Measurements from ENCODE around the gene ATP9B. TPM values are rescaled to one million over a fixed set of nuclear protein-coding genes. Genes with fewer than 3 reads are reported as not detected.

ATP9B gene
- total RNA-seq = 10 to 100 TPM; 29.1 to 38.1 TPM
- 12.4 TPM for polyA plus RNA-seq (2013, experiment 1 of 2)
- polyA plus RNA-seq (2013, experiment 2 of 2) = 14.3 TPM
- long read RNA-seq, experiment 1, full-length matches to known transcripts = 2 of 8 reads
- long read RNA-seq, experiment 1, partial matches to known transcripts = 2 of 8 reads
- long read RNA-seq, experiment 1, other reads (novel, unspliced or antisense) = 4 of 8 reads
- long read RNA-seq, experiment 2, full-length matches to known transcripts = 21 of 53 reads
- long read RNA-seq, experiment 2, partial matches to known transcripts = 10 of 53 reads
- long read RNA-seq, experiment 2, other reads (novel, unspliced or antisense) = 22 of 53 reads
- long read RNA-seq, experiment 3, full-length matches to known transcripts = 55 of 95 reads
- long read RNA-seq, experiment 3, partial matches to known transcripts = 5 of 95 reads
- long read RNA-seq, experiment 3, other reads (novel, unspliced or antisense) = 35 of 95 reads
- long read RNA-seq, experiment 4, partial matches to known transcripts = 1 of 4 reads
- long read RNA-seq, experiment 4, other reads (novel, unspliced or antisense) = 2 of 4 reads

- no peaks in the 10 kb centered on the region for H3K36me3 ChIP-seq (ENCODE audit: control insufficient read depth, insufficient read depth, low read length)
- peak within 1 kb of the TSS; percentile 93 for H3K4me3 ChIP-seq (ENCODE audit: low read length)
- peaks cover 5% of the 10 kb centered on the region for H3K27me3 ChIP-seq (ENCODE audit: control insufficient read depth, insufficient read depth, low read length, poor library complexity, severe bottlenecking)
- peak; percentile 99 for DNase-seq
- Mint-ChIP-seq H3K27me3 (ENCODE audit: insufficient read depth) (peaks cover 31% of the 10 kb centered on the region), H3K4me1 (peaks cover 6% of the 10 kb centered on the region), H3K9me3 (peaks cover 59% of the 10 kb centered on the region), H3K36me3 (ENCODE audit: low read depth) (peaks cover 29% of the 10 kb centered on the region), H3K27ac (peak within 1 kb of the TSS; percentile 93), H3K4me3 (peak within 1 kb of the TSS; percentile 78)
- H3K4me1 ChIP-seq (ENCODE audit: control insufficient read depth, insufficient read depth, low read length) = no peaks in the 10 kb centered on the region
- H3K27ac ChIP-seq (ENCODE audit: low read depth, low read length) = peak within 1 kb of the TSS; percentile 89
- peaks cover 25% of the 10 kb centered on the region for H3K9me3 ChIP-seq (ENCODE audit: control insufficient read depth, low read length)
- peak within 1 kb of the TSS; percentile 88 for H3K9ac ChIP-seq (ENCODE audit: extremely low read depth, low read length, poor library complexity, severe bottlenecking)
- TF ChIP-seq CTCF (conservative IDR thresholded peaks at IDR 0.05) = no peak
- WGBS, 2 experiments (ENCODE audit: insufficient coverage in 1 of 2, insufficient read length in 1 of 2) = 0 to 3% methylated on average over 32 to 112 of the region's 112 CpGs
These were observed at the start of gene ATP9B for GRCh38 chr18:79068937-79069716. Gene ATP9B, plus strand, starts transcription at chr18:79069394. Its CDS starts 17 bp downstream, at chr18:79069411.

GRCh38 chr18:79019881-79020280, 49.3 kb upstream of the ATP9B start:
- H3K27me3 ChIP-seq (ENCODE audit: control insufficient read depth, insufficient read depth, low read length, poor library complexity, severe bottlenecking) = no peaks in the 10 kb centered on the region
- Mint-ChIP-seq H3K4me1 (no peaks in the 10 kb centered on the region), H3K27ac (no peak overlapping the region), H3K9me3 (peaks cover 11% of the 10 kb centered on the region), H3K4me3 (no peak overlapping the region), H3K27me3 (ENCODE audit: insufficient read depth) (peaks cover 2% of the 10 kb centered on the region), H3K36me3 (ENCODE audit: low read depth) (no peaks in the 10 kb centered on the region)
- TF ChIP-seq CTCF (conservative IDR thresholded peaks at IDR 0.05) = no peak
- no peaks in the 10 kb centered on the region for H3K9me3 ChIP-seq (ENCODE audit: control insufficient read depth, low read length)
- no peak overlapping the region for H3K27ac ChIP-seq (ENCODE audit: low read depth, low read length)
- H3K9ac ChIP-seq (ENCODE audit: extremely low read depth, low read length, poor library complexity, severe bottlenecking) = no peak overlapping the region
- no peaks in the 10 kb centered on the region for H3K36me3 ChIP-seq (ENCODE audit: control insufficient read depth, insufficient read depth, low read length)
- WGBS, 2 experiments (ENCODE audit: insufficient coverage in 1 of 2, insufficient read length in 1 of 2) = 78 to 98% methylated on average over 6 to 7 of the region's 7 CpGs
- H3K4me3 ChIP-seq (ENCODE audit: low read length) = no peak overlapping the region
- no peaks in the 10 kb centered on the region for H3K4me1 ChIP-seq (ENCODE audit: control insufficient read depth, insufficient read depth, low read length)
- no peak for DNase-seq

GRCh38 chr18:79022603-79023002, 46.6 kb upstream of the ATP9B start:
- 89 to 94% methylated on average over 20 to 25 of the region's 25 CpGs for WGBS, 2 experiments (ENCODE audit: insufficient coverage in 1 of 2, insufficient read length in 1 of 2)
- no peaks in the 10 kb centered on the region for H3K9me3 ChIP-seq (ENCODE audit: control insufficient read depth, low read length)
- no peaks in the 10 kb centered on the region for H3K27me3 ChIP-seq (ENCODE audit: control insufficient read depth, insufficient read depth, low read length, poor library complexity, severe bottlenecking)

More at GRCh38 chr18:79022603-79023002, 46.6 kb upstream of the ATP9B start:
- no peaks in the 10 kb centered on the region for H3K36me3 Mint-ChIP-seq (ENCODE audit: low read depth)
- no peak for DNase-seq
- H3K4me1 Mint-ChIP-seq = no peaks in the 10 kb centered on the region
- no peak for TF ChIP-seq CTCF (conservative IDR thresholded peaks at IDR 0.05)
- Histone ChIP-seq H3K36me3 (ENCODE audit: control insufficient read depth, insufficient read depth, low read length) (no peaks in the 10 kb centered on the region), H3K4me3 (ENCODE audit: low read length) (no peak overlapping the region), H3K4me1 (ENCODE audit: control insufficient read depth, insufficient read depth, low read length) (no peaks in the 10 kb centered on the region), H3K27ac (ENCODE audit: low read depth, low read length) (no peak overlapping the region), H3K9ac (ENCODE audit: extremely low read depth, low read length, poor library complexity, severe bottlenecking) (no peak overlapping the region)
- H3K4me3 Mint-ChIP-seq = no peak overlapping the region
- H3K9me3 Mint-ChIP-seq = peaks cover 13% of the 10 kb centered on the region
- H3K27ac Mint-ChIP-seq = no peak overlapping the region
- peaks cover 2% of the 10 kb centered on the region for H3K27me3 Mint-ChIP-seq (ENCODE audit: insufficient read depth)

Measured in endodermal cell (in vitro differentiated cells).